Measurements from ENCODE around the gene MAP2. TPM values are rescaled to one million over a fixed set of nuclear protein-coding genes. Genes with fewer than 3 reads are reported as not detected.

MAP2 gene
- polyA plus RNA-seq, 1 donor (not counting 4 experiments of a cell fraction or from before 2014, with no cell fraction given): 16.2 TPM

- no peaks in the 10 kb centered on the region for H3K36me3 ChIP-seq (ENCODE audit: control insufficient read depth in 2 of 2, extremely low read depth in 1 of 2, insufficient read depth in 2 of 2, low read length in 2 of 2)
- no peak for FAIRE-seq
Observed at GRCh38 chr2:209401788-209402187, 22.1 kb upstream of the MAP2 start.

GRCh38 chr2:209411296-209411695 is 12.6 kb upstream of the MAP2 start:
- no peak overlapping the region for H3K4me3 ChIP-seq (ENCODE audit: control insufficient read depth in 2 of 3, extremely low read depth in 1 of 3, insufficient read depth in 2 of 3, low read depth in 1 of 3, low read length in 3 of 3)
- H3K27ac ChIP-seq (ENCODE audit: control insufficient read depth, insufficient read depth, low read length): peak overlapping the region; percentile 5
- no peak overlapping the region for H2AFZ ChIP-seq (ENCODE audit: control insufficient read depth, low read length)
- no peak overlapping the region for H3K4me2 ChIP-seq (ENCODE audit: control insufficient read depth, extremely low read depth, insufficient read depth, low read depth, low read length)
- no peak for TF ChIP-seq CTCF (optimal IDR thresholded peaks at IDR 0.05 in 1 of 3, IDR thresholded peaks at IDR 0.05 in 1 of 3, conservative IDR thresholded peaks at IDR 0.05 in 1 of 3; ENCODE audit: extremely low read depth in 1 of 3, insufficient read depth in 2 of 3, low read length in 3 of 3)
- no peak for TF ChIP-seq EZH2 (IDR thresholded peaks at IDR 0.05; ENCODE audit: low read length)
- H3K9me3 ChIP-seq (ENCODE audit: control insufficient read depth, low read depth, low read length): no peaks in the 10 kb centered on the region
- H3K9ac ChIP-seq (ENCODE audit: control insufficient read depth, extremely low read depth, insufficient read depth, low read length): no peak overlapping the region
- peaks cover 4% of the 10 kb centered on the region for H3K4me1 ChIP-seq (ENCODE audit: control insufficient read depth, extremely low read depth, insufficient read depth, low read length)
- FAIRE-seq (no peak), DNase-seq (ENCODE audit: low read depth, low spot score) (no peak)
- dilution Hi-C loops (cut with MboI; ENCODE audit: extremely low pct_ligation_motif_present, low sequenced_read_pairs): no loop called here
- no peaks in the 10 kb centered on the region for H4K20me1 ChIP-seq (ENCODE audit: control insufficient read depth, extremely low read depth, insufficient read depth, low read length)
- no peaks in the 10 kb centered on the region for H3K9me1 ChIP-seq (ENCODE audit: control insufficient read depth, extremely low read depth, insufficient read depth, low read length)
- no peaks in the 10 kb centered on the region for H3K79me2 ChIP-seq (ENCODE audit: control insufficient read depth, insufficient read depth, low read length)
- no peaks in the 10 kb centered on the region for H3K36me3 ChIP-seq (ENCODE audit: control insufficient read depth in 2 of 2, extremely low read depth in 1 of 2, insufficient read depth in 2 of 2, low read length in 2 of 2)
- H3K27me3 ChIP-seq (ENCODE audit: control insufficient read depth, extremely low read depth, insufficient read depth, low read length): no peaks in the 10 kb centered on the region

More at GRCh38 chr2:209401788-209402187, 22.1 kb upstream of the MAP2 start:
- Histone ChIP-seq H3K9me3 (ENCODE audit: control insufficient read depth, low read depth, low read length) (no peaks in the 10 kb centered on the region), H3K4me2 (ENCODE audit: control insufficient read depth, extremely low read depth, insufficient read depth, low read depth, low read length) (no peak overlapping the region), H3K79me2 (ENCODE audit: control insufficient read depth, insufficient read depth, low read length) (no peaks in the 10 kb centered on the region), H3K9me1 (ENCODE audit: control insufficient read depth, extremely low read depth, insufficient read depth, low read length) (no peaks in the 10 kb centered on the region), H3K9ac (ENCODE audit: control insufficient read depth, extremely low read depth, insufficient read depth, low read length) (no peak overlapping the region), H4K20me1 (ENCODE audit: control insufficient read depth, extremely low read depth, insufficient read depth, low read length) (no peaks in the 10 kb centered on the region), H3K4me1 (ENCODE audit: control insufficient read depth, extremely low read depth, insufficient read depth, low read length) (no peaks in the 10 kb centered on the region), H3K27ac (ENCODE audit: control insufficient read depth, insufficient read depth, low read length) (no peak overlapping the region), H3K27me3 (ENCODE audit: control insufficient read depth, extremely low read depth, insufficient read depth, low read length) (no peaks in the 10 kb centered on the region), H3K4me3 (ENCODE audit: control insufficient read depth in 2 of 3, extremely low read depth in 1 of 3, insufficient read depth in 2 of 3, low read depth in 1 of 3, low read length in 3 of 3) (no peak overlapping the region), H2AFZ (ENCODE audit: control insufficient read depth, low read length) (no peak overlapping the region)
- TF ChIP-seq EZH2 (IDR thresholded peaks at IDR 0.05; ENCODE audit: low read length): no peak
- TF ChIP-seq CTCF (optimal IDR thresholded peaks at IDR 0.05 in 1 of 3, IDR thresholded peaks at IDR 0.05 in 1 of 3, conservative IDR thresholded peaks at IDR 0.05 in 1 of 3; ENCODE audit: extremely low read depth in 1 of 3, insufficient read depth in 2 of 3, low read length in 3 of 3): no peak
- dilution Hi-C loops (cut with MboI; ENCODE audit: extremely low pct_ligation_motif_present, low sequenced_read_pairs): no loop called here
- no peak for DNase-seq (ENCODE audit: low read depth, low spot score)
